HG02763 (cell line): ENCODE data around the gene TMEM134.

Source experiments
- ATAC-seq: cut with Tn5 transposase; IDR thresholded peaks from one replicate; pipeline ENCODE4 v1.9.1; 2021; ENCODE audit warnings: mild to moderate bottlenecking, moderate library complexity; ENCODE audit not compliant: unreplicated experiment

TMEM134 gene

GRCh38 chr11:67500831-67501715, 32.0 kb upstream of the TMEM134 start:
- no peak for ATAC-seq

- ATAC-seq: no peak
Observed at GRCh38 chr11:67500484-67500821, 31.4 kb upstream of the TMEM134 start.

GRCh38 chr11:67499808-67500483, 30.9 kb upstream of the TMEM134 start:
- ATAC-seq: no peak

GRCh38 chr11:67498544-67498972, 29.5 kb upstream of the TMEM134 start:
- no peak for ATAC-seq

DNA sequence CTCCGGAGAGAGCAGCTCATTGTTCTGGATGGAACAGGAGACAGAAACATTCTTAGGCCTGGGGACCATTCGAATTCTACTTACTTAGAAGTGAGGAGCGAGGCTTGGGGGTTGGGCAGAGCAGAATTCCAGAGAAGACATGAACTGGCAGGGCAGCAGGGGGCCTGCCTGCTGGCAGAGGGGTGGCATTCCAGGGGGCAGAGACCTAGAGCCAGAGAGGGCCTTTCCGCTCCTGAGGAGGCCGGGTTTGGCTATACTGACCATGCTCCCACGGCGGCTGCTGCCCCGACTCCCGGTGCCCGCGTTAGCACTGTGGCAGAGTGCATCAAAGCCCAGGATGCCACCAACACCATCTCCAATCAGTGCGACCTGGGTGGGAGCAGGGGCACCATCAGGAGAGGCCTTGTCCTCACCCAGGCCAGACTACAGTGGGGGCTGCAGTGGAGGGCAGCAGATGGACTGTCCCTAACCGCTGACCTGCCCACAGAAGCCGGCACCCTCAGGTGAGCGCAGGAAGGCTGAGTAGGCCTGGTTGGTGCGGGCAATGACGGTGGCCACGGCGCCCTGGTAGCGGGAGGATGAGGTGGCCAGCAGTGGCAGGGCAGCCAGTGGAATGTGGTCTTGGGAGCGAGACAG, 28.7 kb upstream of the TMEM134 start:
- ATAC-seq: no peak

GRCh38 chr11:67496113-67496512, 27.1 kb upstream of the TMEM134 start:
- ATAC-seq: no peak

DNA sequence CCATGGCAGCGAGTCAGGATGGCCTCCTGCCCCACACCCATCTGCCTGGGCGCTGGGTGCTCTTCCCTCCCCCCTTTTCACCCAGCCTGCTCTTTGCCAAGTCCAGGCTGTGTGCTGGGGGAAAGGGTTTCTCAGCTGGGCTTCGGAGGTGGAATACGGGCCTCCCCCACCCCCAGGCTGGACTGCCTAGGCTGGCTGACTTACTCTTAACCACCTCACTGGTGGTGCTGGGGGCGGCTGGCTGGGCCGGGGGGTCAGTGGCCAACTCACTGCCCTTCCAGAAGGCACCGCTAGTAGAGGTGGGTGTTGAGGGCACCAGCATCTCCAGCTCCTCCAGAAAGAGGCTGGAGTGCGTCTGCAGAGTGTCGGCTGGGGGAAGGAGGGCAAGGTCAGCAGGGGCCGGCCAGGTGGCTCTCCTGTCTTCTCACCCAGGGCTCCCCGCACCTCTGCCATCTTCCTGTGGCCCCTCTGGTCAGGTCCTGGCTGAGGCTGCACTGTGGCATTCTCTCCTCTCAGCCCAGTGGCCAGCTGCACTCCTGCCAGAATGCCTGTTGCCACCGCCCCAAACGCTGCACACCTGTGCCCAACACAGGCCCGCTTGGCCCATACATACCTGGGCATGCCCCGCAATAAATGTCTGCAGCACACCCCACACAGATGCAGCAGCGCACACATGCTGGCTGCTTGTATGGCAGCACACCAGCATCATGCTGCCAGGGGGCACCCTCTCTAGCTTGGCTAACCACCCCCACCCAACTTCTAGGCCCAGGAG, 26.4 kb upstream of the TMEM134 start:
- no peak for ATAC-seq

DNA sequence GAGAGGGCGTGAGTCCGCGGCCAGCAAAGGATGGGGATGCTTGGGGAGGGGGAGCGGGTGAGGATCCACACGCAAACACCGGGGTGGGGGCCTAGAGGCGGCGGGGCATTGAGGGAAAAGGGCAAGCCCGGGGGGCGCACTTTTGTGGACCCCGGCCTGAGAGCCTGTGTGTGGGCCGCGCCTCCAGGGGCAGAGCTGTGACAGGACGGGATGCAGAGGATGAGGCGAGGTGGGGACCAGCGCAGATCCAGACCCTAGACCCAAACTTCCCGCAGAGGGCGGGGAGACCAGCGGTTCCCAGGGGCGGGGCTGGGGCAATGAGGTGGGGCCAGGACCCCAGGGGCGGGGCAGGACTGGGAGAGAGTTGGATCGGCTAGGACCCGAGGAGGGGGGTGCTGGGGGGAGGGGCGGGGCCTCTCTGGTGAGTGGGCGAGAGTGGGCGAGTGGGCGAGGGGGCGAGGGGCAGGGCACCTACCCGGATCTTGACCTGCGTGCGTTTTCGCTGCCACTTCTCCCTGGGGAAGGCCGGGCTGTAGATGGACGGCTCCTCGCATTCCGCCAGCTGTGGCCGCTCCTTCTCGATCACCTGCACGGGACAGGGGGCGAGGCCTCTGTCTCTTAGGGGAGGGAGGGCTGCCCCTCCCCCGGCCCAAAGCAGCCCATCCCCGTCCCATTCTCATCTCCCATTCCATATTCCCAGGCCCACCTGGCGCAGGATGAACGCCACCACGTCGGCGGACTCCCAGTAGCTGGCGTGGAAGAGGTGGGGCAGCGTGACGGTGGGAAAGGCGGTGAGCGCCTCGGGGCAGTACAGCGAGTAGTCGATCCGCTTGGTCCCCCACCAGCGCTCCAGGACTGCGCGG, 25.6 kb upstream of the TMEM134 start:
- no peak for ATAC-seq

- ATAC-seq: no peak
Observed at GRCh38 chr11:67493548-67494370, 24.7 kb upstream of the TMEM134 start.

- ATAC-seq: no peak
Observed at GRCh38 chr11:67492801-67493547, 23.9 kb upstream of the TMEM134 start.

DNA sequence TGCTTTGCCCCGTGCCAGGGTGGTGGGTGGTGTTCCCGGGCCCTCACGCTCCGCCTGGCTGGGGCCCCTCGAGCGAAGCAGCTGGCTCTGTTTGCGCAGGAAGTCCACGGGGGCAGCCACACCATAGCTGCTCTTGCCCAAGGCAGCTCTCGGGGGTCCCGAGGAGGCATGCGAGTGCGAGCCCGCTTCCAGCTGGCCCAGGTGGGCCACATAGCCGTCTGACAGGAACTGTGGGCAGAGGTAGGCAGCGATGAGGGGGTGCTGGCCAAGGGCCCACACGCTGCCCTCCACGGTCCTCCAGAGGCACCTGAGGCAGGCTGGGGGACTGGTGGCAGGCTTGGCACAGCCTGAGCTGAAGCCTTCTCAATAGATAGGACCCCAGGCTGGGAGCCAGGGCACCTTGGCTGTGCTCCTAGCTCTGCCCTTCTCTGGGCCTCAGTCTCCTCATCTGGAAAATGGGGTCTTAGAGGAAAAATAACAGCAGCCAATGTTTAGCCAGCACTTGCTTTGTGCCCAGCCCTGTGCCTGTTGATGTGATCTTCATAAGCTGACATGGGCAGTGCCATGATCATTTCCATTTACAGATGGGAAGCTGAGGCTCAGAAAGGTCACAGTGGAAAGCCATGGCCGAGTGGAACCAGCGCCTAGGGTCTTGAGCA, 23.1 kb upstream of the TMEM134 start:
- ATAC-seq: no peak

GRCh38 chr11:67491276-67492068, 22.4 kb upstream of the TMEM134 start:
- ATAC-seq: no peak

DNA sequence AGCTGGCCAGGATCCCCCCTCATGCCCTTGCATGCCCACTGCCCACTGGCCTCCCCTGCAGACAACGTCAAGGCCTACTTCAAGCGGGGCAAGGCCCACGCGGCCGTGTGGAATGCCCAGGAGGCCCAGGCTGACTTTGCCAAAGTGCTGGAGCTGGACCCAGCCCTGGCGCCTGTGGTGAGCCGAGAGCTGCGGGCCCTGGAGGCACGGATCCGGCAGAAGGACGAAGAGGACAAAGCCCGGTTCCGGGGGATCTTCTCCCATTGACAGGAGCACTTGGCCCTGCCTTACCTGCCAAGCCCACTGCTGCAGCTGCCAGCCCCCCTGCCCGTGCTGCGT, 21.6 kb upstream of the TMEM134 start:
- ATAC-seq: no peak

- ATAC-seq: no peak
Observed at GRCh38 chr11:67489885-67490726, 21.1 kb upstream of the TMEM134 start.

DNA sequence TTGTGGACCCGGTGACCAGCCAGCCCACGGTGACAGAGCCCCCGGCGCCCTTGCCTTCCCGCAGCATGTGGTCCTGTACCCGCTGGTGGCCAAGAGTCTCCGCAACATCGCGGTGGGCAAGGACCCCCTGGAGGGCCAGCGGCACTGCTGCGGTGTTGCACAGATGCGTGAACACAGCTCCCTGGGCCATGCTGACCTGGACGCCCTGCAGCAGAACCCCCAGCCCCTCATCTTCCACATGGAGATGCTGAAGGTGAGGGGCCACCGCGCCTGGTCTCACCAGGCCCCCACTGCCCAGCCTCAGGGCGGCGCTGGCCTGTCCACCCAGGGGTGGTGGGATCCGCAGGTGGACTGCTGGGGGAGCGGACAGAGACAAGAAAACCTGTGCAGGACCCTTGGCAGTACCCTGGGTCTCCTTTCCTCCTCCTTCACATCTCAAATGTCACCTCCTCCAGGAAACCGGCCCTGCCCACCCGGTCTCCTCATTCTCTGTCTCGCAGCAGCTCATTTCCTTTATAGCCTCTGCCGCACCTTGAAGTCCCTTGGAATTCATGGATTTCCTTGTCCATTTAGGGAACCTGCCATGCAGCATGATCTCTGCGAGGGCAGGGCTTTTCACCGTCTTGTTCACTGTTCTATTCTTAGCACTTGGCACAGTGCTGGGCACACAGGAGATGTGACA, 20.3 kb upstream of the TMEM134 start:
- ATAC-seq: no peak
